ENCODE measurements around the gene ANKRD55.
"Not testable (repeated sequence)": the region's sequence is repeated elsewhere in the genome, so short reads cannot be mapped to it uniquely, and the experiment has no call there.

DNA sequence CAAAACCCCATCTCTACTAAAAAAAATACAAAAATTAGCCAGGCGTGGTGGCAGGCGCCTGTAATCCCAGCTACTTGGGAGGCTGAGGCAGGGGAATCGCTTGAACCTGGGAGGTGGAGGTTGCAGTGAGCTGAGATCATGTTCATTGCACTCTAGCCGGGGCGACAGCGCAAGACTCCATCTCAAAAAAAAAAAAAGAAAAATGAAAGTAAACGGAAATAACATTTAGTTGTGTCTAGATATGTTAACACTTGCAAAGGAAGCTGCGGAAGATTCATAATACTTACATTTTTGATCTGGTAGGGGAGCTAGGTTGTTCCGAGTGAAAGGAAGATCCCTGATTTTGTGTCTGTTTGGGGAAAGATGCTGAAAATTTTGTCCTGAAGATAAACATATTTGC lies 130.9 kb downstream of the ANKRD55 start:
- TF ChIP-seq, protein P1, sequence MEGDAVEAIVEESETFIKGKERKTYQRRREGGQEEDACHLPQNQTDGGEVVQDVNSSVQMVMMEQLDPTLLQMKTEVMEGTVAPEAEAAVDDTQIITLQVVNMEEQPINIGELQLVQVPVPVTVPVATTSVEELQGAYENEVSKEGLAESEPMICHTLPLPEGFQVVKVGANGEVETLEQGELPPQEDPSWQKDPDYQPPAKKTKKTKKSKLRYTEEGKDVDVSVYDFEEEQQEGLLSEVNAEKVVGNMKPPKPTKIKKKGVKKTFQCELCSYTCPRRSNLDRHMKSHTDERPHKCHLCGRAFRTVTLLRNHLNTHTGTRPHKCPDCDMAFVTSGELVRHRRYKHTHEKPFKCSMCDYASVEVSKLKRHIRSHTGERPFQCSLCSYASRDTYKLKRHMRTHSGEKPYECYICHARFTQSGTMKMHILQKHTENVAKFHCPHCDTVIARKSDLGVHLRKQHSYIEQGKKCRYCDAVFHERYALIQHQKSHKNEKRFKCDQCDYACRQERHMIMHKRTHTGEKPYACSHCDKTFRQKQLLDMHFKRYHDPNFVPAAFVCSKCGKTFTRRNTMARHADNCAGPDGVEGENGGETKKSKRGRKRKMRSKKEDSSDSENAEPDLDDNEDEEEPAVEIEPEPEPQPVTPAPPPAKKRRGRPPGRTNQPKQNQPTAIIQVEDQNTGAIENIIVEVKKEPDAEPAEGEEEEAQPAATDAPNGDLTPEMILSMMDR (IDR thresholded peaks at IDR 0.05), result not testable (repeated sequence)
- TF ChIP-seq POLR2A (IDR thresholded peaks at IDR 0.05), result not testable (repeated sequence)

Data from suprapubic skin (tissue), 3 donors.